Esophagus (tissue), 2 donors: Measurements from ENCODE around the gene LILRB2. TPM values are rescaled to one million over a fixed set of nuclear protein-coding genes. Genes with fewer than 3 reads are reported as not detected.

ENCODE experiments used
- H3K27ac ChIP-seq, 2 donors: one replicate each; pipeline ENCODE4 v1.5.1; 2013; ENCODE audit warnings: low read depth in 2 of 2, mild to moderate bottlenecking in 2 of 2, inconsistent platforms in 1 of 2, low read length in 1 of 2, moderate library complexity in 1 of 2
- H3K27me3 ChIP-seq, 2 donors: one replicate each; pipeline ENCODE4 v1.6.1; 2013; ENCODE audit warnings: low read length in 2 of 2, control low read depth in 1 of 2, mild to moderate bottlenecking in 1 of 2; ENCODE audit not compliant: insufficient read depth in 2 of 2, control insufficient read depth in 1 of 2
- H3K36me3 ChIP-seq, 2 donors: one replicate each; pipeline ENCODE4 v1.6.1; 2013; ENCODE audit warnings: low read length in 1 of 2; ENCODE audit not compliant: control insufficient read depth in 2 of 2, insufficient read depth in 2 of 2
- H3K4me1 ChIP-seq, 2 donors: one replicate each; pipeline ENCODE4 v1.6.1; 2013; ENCODE audit warnings: low read length in 1 of 2; ENCODE audit not compliant: control insufficient read depth in 2 of 2, insufficient read depth in 2 of 2
- H3K4me3 ChIP-seq, 2 donors: one replicate each; pipeline ENCODE4 v1.5.1; 2013; ENCODE audit warnings: low read length in 2 of 2, mild to moderate bottlenecking in 2 of 2, low read depth in 1 of 2, moderate library complexity in 1 of 2
- H3K9me3 ChIP-seq, 2 donors: one replicate each; pipeline ENCODE4 v1.6.1; 2013; ENCODE audit warnings: mild to moderate bottlenecking in 2 of 2, low read depth in 1 of 2, low read length in 1 of 2, moderate library complexity in 1 of 2; ENCODE audit not compliant: control insufficient read depth in 2 of 2, insufficient read depth in 1 of 2
- WGBS, 2 donors: extraction: QIAGEN DNeasy Blood & Tissue Kit; methylation state at CpG; one replicate each; pipeline ENCODE4 v1.1.7; 2013; 5-methylcytosine and 5-hydroxymethylcytosine counted together
- polyA plus RNA-seq, 2 donors: library from polyadenylated mRNA; stranded (reverse); fragments of 200-250 nt; gene quantifications; one replicate each; pipeline ENCODE4 v1.2.3, GENCODE V29; 2013
- donor health status: healthy with polysubstance abuse.
- donor health status: Bipolar disorder and iron deficiency.

Gene LILRB2
- polyA plus RNA-seq, 2 donors: 0.39 to 0.67 TPM

GRCh38 chr19:54266133-54266532 lies 14.8 kb downstream of the LILRB2 start:
- Histone ChIP-seq H3K27me3 (no peaks in the 10 kb centered on the region), H3K36me3 (no peaks in the 10 kb centered on the region), H3K4me3 (no peak overlapping the region), H3K4me1 (no peaks in the 10 kb centered on the region), H3K9me3 (no peaks in the 10 kb centered on the region), H3K27ac (no peak overlapping the region)
- WGBS, 2 donors: 5 to 7% methylated on average over 6 of the region's 6 CpGs

GRCh38 chr19:54262470-54262869 lies 18.4 kb downstream of the LILRB2 start:
- WGBS, 2 donors: 83 to 86% methylated on average over 2 of the region's 2 CpGs
- H3K4me3 ChIP-seq: no peak overlapping the region
- no peak overlapping the region for H3K27ac ChIP-seq
- no peaks in the 10 kb centered on the region for H3K9me3 ChIP-seq
- no peaks in the 10 kb centered on the region for H3K27me3 ChIP-seq
- no peaks in the 10 kb centered on the region for H3K4me1 ChIP-seq
- H3K36me3 ChIP-seq: no peaks in the 10 kb centered on the region

- Histone ChIP-seq H3K9me3 (no peaks in the 10 kb centered on the region), H3K27me3 (no peaks in the 10 kb centered on the region), H3K36me3 (no peaks in the 10 kb centered on the region), H3K4me3 (no peak overlapping the region), H3K27ac (no peak overlapping the region), H3K4me1 (no peaks in the 10 kb centered on the region)
- 73 to 75% methylated on average over 11 of the region's 11 CpGs for WGBS, 2 donors
These were observed 18.8 kb downstream of the LILRB2 start for GRCh38 chr19:54262066-54262465.

- H3K4me3 ChIP-seq: no peak within 1 kb of the TSS
- H3K27me3 ChIP-seq: peaks cover 0 to 2% of the 10 kb centered on the region in 2 donors
- no peaks in the 10 kb centered on the region for H3K4me1 ChIP-seq
- no peaks in the 10 kb centered on the region for H3K36me3 ChIP-seq
- H3K9me3 ChIP-seq: no peaks in the 10 kb centered on the region
- 71 to 72% methylated on average over 9 of the region's 9 CpGs for WGBS, 2 donors
- H3K27ac ChIP-seq: no peak within 1 kb of the TSS
These were observed 23.8 kb downstream of the LILRB2 start, which contains the start of gene LILRB5 for GRCh38 chr19:54257116-54257480. Gene LILRB5, minus strand, starts transcription at chr19:54257273. Its CDS starts 80 bp downstream, at chr19:54257193.

- no peaks in the 10 kb centered on the region for H3K36me3 ChIP-seq
- WGBS, 2 donors: 69 to 71% methylated on average over 19 of the region's 19 CpGs
- H3K9me3 ChIP-seq: no peaks in the 10 kb centered on the region
- no peak overlapping the region for H3K27ac ChIP-seq
- no peak overlapping the region for H3K4me3 ChIP-seq
- H3K27me3 ChIP-seq: peaks cover 0 to 2% of the 10 kb centered on the region in 2 donors
- no peaks in the 10 kb centered on the region for H3K4me1 ChIP-seq
These were observed 24.4 kb downstream of the LILRB2 start for GRCh38 chr19:54256250-54257115.

- H3K4me3 ChIP-seq: no peak overlapping the region
- no peak overlapping the region for H3K27ac ChIP-seq
- WGBS, 2 donors: 54% methylated on average over 20 to 26 of the region's 26 CpGs
- H3K27me3 ChIP-seq: peaks cover 0 to 2% of the 10 kb centered on the region in 2 donors
- H3K4me1 ChIP-seq: no peaks in the 10 kb centered on the region
- H3K9me3 ChIP-seq: no peaks in the 10 kb centered on the region
- no peaks in the 10 kb centered on the region for H3K36me3 ChIP-seq
These were observed 25.7 kb downstream of the LILRB2 start for GRCh38 chr19:54255105-54255775.

- H3K4me1 ChIP-seq: no peaks in the 10 kb centered on the region
- no peaks in the 10 kb centered on the region for H3K36me3 ChIP-seq
- H3K9me3 ChIP-seq: no peaks in the 10 kb centered on the region
- 48 to 51% methylated on average over 17 of the region's 17 CpGs for WGBS, 2 donors
- H3K4me3 ChIP-seq: no peak overlapping the region
- peaks cover 0 to 2% of the 10 kb centered on the region in 2 donors for H3K27me3 ChIP-seq
- H3K27ac ChIP-seq: no peak overlapping the region
These were observed 26.6 kb downstream of the LILRB2 start for GRCh38 chr19:54254195-54254906.

GRCh38 chr19:54253331-54254194 lies 27.3 kb downstream of the LILRB2 start:
- H3K9me3 ChIP-seq: no peaks in the 10 kb centered on the region
- 60 to 62% methylated on average over 23 of the region's 23 CpGs for WGBS, 2 donors

GRCh38 chr19:54252845-54253244 lies 28.1 kb downstream of the LILRB2 start:
- Histone ChIP-seq H3K9me3 (no peaks in the 10 kb centered on the region), H3K4me1 (no peaks in the 10 kb centered on the region), H3K27me3 (peaks cover 0 to 2% of the 10 kb centered on the region in 2 donors), H3K36me3 (no peaks in the 10 kb centered on the region), H3K27ac (no peak overlapping the region), H3K4me3 (no peak overlapping the region)
- WGBS, 2 donors: 77 to 88% methylated on average over 11 of the region's 11 CpGs

More at GRCh38 chr19:54253331-54254194, 27.3 kb downstream of the LILRB2 start:
- Histone ChIP-seq H3K27ac (no peak overlapping the region), H3K4me1 (no peaks in the 10 kb centered on the region), H3K4me3 (no peak overlapping the region), H3K36me3 (no peaks in the 10 kb centered on the region), H3K27me3 (peaks cover 0 to 2% of the 10 kb centered on the region in 2 donors)
